Loucy (cell line): ENCODE data around the gene SSTR5.

Source experiments
- H2AFZ ChIP-seq: fragments of 200-600 bp; sonication (generic); 2 replicates; pipeline ENCODE4 v1.6.0; 2016; ENCODE audit warnings: antibody characterized with exemption, mild to moderate bottlenecking, low read length, moderate library complexity
- H3F3A ChIP-seq: fragments of 200-600 bp; 2 replicates; pipeline ENCODE4 v1.6.0; 2016; ENCODE audit warnings: antibody characterized with exemption, low read depth, mild to moderate bottlenecking
- H3K27me3 ChIP-seq: fragments of 200-600 bp; sonication (generic); 2 replicates; pipeline ENCODE4 v1.6.1; 2014; ENCODE audit warnings: low read length, mild to moderate bottlenecking; ENCODE audit not compliant: insufficient read depth, poor library complexity, severe bottlenecking
- H3K36me3 ChIP-seq: fragments of 200-600 bp; sonication (generic); 2 replicates; pipeline ENCODE4 v1.6.1; 2016; ENCODE audit warnings: low read length; ENCODE audit not compliant: insufficient read depth
- H3K4me1 ChIP-seq: fragments of 200-600 bp; sonication (generic); 2 replicates; pipeline ENCODE4 v1.5.1; 2014; ENCODE audit warnings: low read length, mild to moderate bottlenecking; ENCODE audit not compliant: insufficient read depth, poor library complexity, severe bottlenecking
- H3K4me2 ChIP-seq: fragments of 200-600 bp; sonication (generic); 2 replicates; pipeline ENCODE4 v1.6.0; 2014; ENCODE audit warnings: antibody characterized with exemption, low read length, low read depth, mild to moderate bottlenecking; ENCODE audit not compliant: poor library complexity, severe bottlenecking
- H3K4me3 ChIP-seq: fragments of 200-600 bp; sonication (generic); 2 replicates; pipeline ENCODE4 v1.5.1; 2014; ENCODE audit warnings: low read length, mild to moderate bottlenecking, mixed read lengths; ENCODE audit not compliant: poor library complexity, severe bottlenecking
- H3K79me2 ChIP-seq: fragments of 200-600 bp; sonication (generic); 2 replicates; pipeline ENCODE4 v1.6.1; 2014; ENCODE audit warnings: low read length; ENCODE audit not compliant: insufficient read depth
- H3K9ac ChIP-seq: fragments of 200-600 bp; sonication (generic); 2 replicates; pipeline ENCODE4 v1.6.0; 2014; ENCODE audit warnings: mild to moderate bottlenecking, low read depth, low read length, moderate library complexity; ENCODE audit not compliant: poor library complexity, severe bottlenecking
- H3K9me2 ChIP-seq: fragments of 200-600 bp; sonication (generic); replicated peaks from 2 replicates; pipeline ENCODE4 v1.6.1; 2016; ENCODE audit warnings: low read depth, low read length, mixed read lengths
- H3K9me3 ChIP-seq: fragments of 200-600 bp; sonication (generic); 2 replicates; pipeline ENCODE4 v1.6.1; 2014; ENCODE audit warnings: mild to moderate bottlenecking, antibody characterized with exemption, low read length, low read depth; ENCODE audit not compliant: insufficient read depth
- H4K20me1 ChIP-seq: fragments of 200-600 bp; sonication (generic); 2 replicates; pipeline ENCODE4 v1.6.0; 2014; ENCODE audit warnings: antibody characterized with exemption, low read length, mild to moderate bottlenecking; ENCODE audit not compliant: insufficient read depth, poor library complexity, severe bottlenecking
- EZH2phosphoT487 ChIP-seq: fragments of 200-600 bp; IDR thresholded peaks from 2 replicates; pipeline ENCODE4 v1.6.1; 2018; ENCODE audit warnings: antibody characterized with exemption, mild to moderate bottlenecking, moderate library complexity, borderline replicate concordance
- TF ChIP-seq, protein P1 (sequence below): fragments of 200-600 bp; sonication (generic); conservative IDR thresholded peaks from 2 replicates; pipeline ENCODE4 v1.5.1; 2014; ENCODE audit warnings: mild to moderate bottlenecking, antibody characterized with exemption, low read length

The SSTR5 gene

GRCh38 chr16:1122398-1122765, 49.8 kb downstream of the SSTR5 start:
- H2AFZ ChIP-seq: no peak overlapping the region
- H3K36me3 ChIP-seq: no peaks in the 10 kb centered on the region
- H3K4me3 ChIP-seq: no peak overlapping the region
- no peak overlapping the region for H3K9ac ChIP-seq
- no peaks in the 10 kb centered on the region for H3K9me3 ChIP-seq
- H3K4me1 ChIP-seq: no peaks in the 10 kb centered on the region
- no peaks in the 10 kb centered on the region for H3K27me3 ChIP-seq
- no peaks in the 10 kb centered on the region for H3K9me2 ChIP-seq
- H3F3A ChIP-seq: no peaks in the 10 kb centered on the region
- TF ChIP-seq, protein P1, sequence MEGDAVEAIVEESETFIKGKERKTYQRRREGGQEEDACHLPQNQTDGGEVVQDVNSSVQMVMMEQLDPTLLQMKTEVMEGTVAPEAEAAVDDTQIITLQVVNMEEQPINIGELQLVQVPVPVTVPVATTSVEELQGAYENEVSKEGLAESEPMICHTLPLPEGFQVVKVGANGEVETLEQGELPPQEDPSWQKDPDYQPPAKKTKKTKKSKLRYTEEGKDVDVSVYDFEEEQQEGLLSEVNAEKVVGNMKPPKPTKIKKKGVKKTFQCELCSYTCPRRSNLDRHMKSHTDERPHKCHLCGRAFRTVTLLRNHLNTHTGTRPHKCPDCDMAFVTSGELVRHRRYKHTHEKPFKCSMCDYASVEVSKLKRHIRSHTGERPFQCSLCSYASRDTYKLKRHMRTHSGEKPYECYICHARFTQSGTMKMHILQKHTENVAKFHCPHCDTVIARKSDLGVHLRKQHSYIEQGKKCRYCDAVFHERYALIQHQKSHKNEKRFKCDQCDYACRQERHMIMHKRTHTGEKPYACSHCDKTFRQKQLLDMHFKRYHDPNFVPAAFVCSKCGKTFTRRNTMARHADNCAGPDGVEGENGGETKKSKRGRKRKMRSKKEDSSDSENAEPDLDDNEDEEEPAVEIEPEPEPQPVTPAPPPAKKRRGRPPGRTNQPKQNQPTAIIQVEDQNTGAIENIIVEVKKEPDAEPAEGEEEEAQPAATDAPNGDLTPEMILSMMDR: no peak
- no peak for TF ChIP-seq EZH2phosphoT487
- H4K20me1 ChIP-seq: no peaks in the 10 kb centered on the region
- no peak overlapping the region for H3K4me2 ChIP-seq
- no peaks in the 10 kb centered on the region for H3K79me2 ChIP-seq

DNA sequence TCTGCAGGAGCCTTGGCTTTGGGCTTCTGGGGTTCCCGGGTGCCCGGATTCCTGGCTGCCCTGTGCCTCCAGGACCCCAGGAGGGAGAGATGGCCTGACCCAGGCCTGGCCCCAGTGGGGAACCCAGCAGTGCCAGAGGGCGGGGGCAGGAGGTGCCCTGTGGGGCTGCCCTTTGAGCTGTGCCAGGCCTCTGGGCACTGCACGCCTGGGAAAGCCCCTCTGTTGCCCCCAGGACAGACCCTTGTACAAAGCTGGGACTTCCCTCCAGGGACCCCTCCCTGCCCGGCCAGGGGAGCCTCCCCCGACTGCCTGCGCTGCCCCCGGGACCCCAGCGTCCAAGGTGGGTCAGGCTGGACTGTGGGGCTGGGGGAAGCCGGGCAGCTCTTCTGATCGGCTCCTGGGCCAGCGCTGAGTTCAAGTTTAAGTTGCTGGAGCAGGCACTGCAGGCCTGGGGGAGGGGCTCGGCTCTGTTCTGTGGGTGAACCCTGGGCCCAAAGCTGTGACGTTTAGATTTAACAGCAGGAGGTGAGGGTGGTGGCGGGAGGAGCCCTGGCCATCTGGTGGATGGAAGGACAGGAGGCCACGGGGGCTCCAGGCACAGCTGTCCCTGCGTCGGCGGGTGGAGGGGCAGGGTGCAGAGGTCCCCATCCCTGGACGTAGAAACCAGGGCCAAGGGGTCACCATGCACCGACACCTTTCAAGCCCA, 51.1 kb downstream of the SSTR5 start:
- Histone ChIP-seq H3K36me3 (no peaks in the 10 kb centered on the region), H3K27me3 (no peaks in the 10 kb centered on the region)
- TF ChIP-seq, protein P1: no peak
- no peak for TF ChIP-seq EZH2phosphoT487

GRCh38 chr16:1124291-1124690, 51.7 kb downstream of the SSTR5 start:
- Histone ChIP-seq H3K9me2 (no peaks in the 10 kb centered on the region), H3K27me3 (no peaks in the 10 kb centered on the region), H4K20me1 (no peaks in the 10 kb centered on the region), H3F3A (no peaks in the 10 kb centered on the region), H3K4me2 (no peak overlapping the region), H3K9ac (no peak overlapping the region), H3K36me3 (no peaks in the 10 kb centered on the region), H2AFZ (no peak overlapping the region), H3K4me3 (no peak overlapping the region), H3K9me3 (no peaks in the 10 kb centered on the region), H3K4me1 (no peaks in the 10 kb centered on the region), H3K79me2 (no peaks in the 10 kb centered on the region)
- TF ChIP-seq, protein P1: no peak
- no peak for TF ChIP-seq EZH2phosphoT487

More for the DNA sequence above, 51.1 kb downstream of the SSTR5 start:
- Histone ChIP-seq H3F3A (no peaks in the 10 kb centered on the region), H3K9me3 (no peaks in the 10 kb centered on the region), H3K9ac (no peak overlapping the region), H3K4me1 (no peaks in the 10 kb centered on the region), H3K9me2 (no peaks in the 10 kb centered on the region), H4K20me1 (no peaks in the 10 kb centered on the region), H3K4me2 (no peak overlapping the region), H2AFZ (no peak overlapping the region), H3K79me2 (no peaks in the 10 kb centered on the region), H3K4me3 (no peak overlapping the region)
